ENCODE measurements around the gene TARBP2. TPM values are rescaled to one million over a fixed set of nuclear protein-coding genes. Genes with fewer than 3 reads are reported as not detected.

The TARBP2 gene
- total and polyA plus RNA-seq, 2 donors from 2014 or later: 32.5 to 36.3 TPM

DNA sequence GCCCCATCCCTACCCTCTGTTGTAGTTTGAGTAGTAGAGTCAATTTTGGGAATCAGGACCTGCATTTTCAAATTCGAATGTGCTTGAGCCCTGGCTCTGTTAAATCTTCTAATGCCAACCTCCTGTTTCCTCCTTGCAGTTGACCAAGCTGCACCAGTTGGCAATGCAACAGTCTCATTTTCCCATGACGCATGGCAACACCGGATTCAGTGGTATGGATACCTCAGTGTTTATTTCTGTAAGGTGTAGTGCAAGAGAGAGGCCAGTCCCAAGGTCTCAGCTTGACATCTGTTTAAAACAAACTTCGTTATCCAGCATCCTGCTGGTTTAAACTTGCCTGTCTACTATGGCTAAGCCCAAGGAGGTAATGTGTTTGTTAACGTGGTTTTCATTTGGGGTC, 34.0 kb upstream of the TARBP2 start:
- peaks cover 29 to 90% (median 64%) of the 10 kb centered on the region in 3 donors for H3K36me3 ChIP-seq (ENCODE audit: control insufficient read depth in 2 of 3, insufficient read depth in 3 of 3, low read length in 3 of 3)
- no peak overlapping the region for H3K4me3 ChIP-seq (ENCODE audit: low read length in 3 of 3)

DNA sequence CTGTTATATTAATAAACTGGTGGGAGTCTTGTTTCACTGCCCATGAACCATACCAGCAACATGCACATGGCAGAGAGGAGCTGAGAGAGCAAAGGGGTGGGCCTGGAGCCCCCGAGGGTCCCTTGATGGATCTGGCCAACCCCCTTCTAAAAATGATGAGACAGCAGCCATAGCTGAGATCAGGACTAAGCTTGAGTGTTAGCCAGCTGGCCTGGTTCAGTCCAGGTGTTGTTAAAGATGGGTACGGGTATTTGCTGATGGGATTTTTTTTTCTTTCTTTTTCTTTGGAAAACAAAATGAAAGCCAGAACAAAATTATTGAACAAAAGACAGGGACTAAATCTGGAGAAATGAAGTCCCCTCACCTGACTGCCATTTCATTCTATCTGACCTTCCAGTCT, 33.2 kb upstream of the TARBP2 start:
- H3K4me1 ChIP-seq (ENCODE audit: control insufficient read depth in 2 of 3, insufficient read depth in 2 of 3, low read depth in 1 of 3, low read length in 3 of 3): peaks cover 3 to 15% (median 9%) of the 10 kb centered on the region in 3 donors
- H3K9me3 ChIP-seq (ENCODE audit: control insufficient read depth in 2 of 3, insufficient read depth in 1 of 3, low read length in 3 of 3): no peaks in the 10 kb centered on the region
- no peak overlapping the region for H3K4me3 ChIP-seq (ENCODE audit: low read length in 3 of 3)
- intact Hi-C loops (cut with DNase I): no loop called here
- TF ChIP-seq, protein P1, sequence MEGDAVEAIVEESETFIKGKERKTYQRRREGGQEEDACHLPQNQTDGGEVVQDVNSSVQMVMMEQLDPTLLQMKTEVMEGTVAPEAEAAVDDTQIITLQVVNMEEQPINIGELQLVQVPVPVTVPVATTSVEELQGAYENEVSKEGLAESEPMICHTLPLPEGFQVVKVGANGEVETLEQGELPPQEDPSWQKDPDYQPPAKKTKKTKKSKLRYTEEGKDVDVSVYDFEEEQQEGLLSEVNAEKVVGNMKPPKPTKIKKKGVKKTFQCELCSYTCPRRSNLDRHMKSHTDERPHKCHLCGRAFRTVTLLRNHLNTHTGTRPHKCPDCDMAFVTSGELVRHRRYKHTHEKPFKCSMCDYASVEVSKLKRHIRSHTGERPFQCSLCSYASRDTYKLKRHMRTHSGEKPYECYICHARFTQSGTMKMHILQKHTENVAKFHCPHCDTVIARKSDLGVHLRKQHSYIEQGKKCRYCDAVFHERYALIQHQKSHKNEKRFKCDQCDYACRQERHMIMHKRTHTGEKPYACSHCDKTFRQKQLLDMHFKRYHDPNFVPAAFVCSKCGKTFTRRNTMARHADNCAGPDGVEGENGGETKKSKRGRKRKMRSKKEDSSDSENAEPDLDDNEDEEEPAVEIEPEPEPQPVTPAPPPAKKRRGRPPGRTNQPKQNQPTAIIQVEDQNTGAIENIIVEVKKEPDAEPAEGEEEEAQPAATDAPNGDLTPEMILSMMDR (IDR thresholded peaks at IDR 0.05; ENCODE audit: borderline replicate concordance, extremely low read depth, insufficient read depth): no peak
- H3K9ac ChIP-seq (ENCODE audit: low read length in 3 of 3): no peak overlapping the region
- FAIRE-seq (no peak), DNase-seq (no peak)
- H3K36me3 ChIP-seq (ENCODE audit: control insufficient read depth in 2 of 3, insufficient read depth in 3 of 3, low read length in 3 of 3): peaks cover 33 to 90% (median 63%) of the 10 kb centered on the region in 3 donors
- no peak overlapping the region for H3K27ac ChIP-seq (ENCODE audit: low read depth in 2 of 2, low read length in 2 of 2)
- no peaks in the 10 kb centered on the region for H3K27me3 ChIP-seq (ENCODE audit: control insufficient read depth, insufficient read depth, low read length)

More for the DNA sequence above, 34.0 kb upstream of the TARBP2 start:
- DNase-seq (no peak), FAIRE-seq (no peak)
- H3K4me1 ChIP-seq (ENCODE audit: control insufficient read depth in 2 of 3, insufficient read depth in 2 of 3, low read depth in 1 of 3, low read length in 3 of 3): peaks cover under 1 to 14% (median 9%) of the 10 kb centered on the region in 3 donors
- no peaks in the 10 kb centered on the region for H3K9me3 ChIP-seq (ENCODE audit: control insufficient read depth in 2 of 3, insufficient read depth in 1 of 3, low read length in 3 of 3)
- TF ChIP-seq, protein P1 (IDR thresholded peaks at IDR 0.05; ENCODE audit: borderline replicate concordance, extremely low read depth, insufficient read depth): no peak
- intact Hi-C loops (cut with DNase I): no loop called here
- no peak overlapping the region for H3K9ac ChIP-seq (ENCODE audit: low read length in 3 of 3)
- no peaks in the 10 kb centered on the region for H3K27me3 ChIP-seq (ENCODE audit: control insufficient read depth, insufficient read depth, low read length)
- H3K27ac ChIP-seq (ENCODE audit: low read depth in 2 of 2, low read length in 2 of 2): no peak overlapping the region

DNA sequence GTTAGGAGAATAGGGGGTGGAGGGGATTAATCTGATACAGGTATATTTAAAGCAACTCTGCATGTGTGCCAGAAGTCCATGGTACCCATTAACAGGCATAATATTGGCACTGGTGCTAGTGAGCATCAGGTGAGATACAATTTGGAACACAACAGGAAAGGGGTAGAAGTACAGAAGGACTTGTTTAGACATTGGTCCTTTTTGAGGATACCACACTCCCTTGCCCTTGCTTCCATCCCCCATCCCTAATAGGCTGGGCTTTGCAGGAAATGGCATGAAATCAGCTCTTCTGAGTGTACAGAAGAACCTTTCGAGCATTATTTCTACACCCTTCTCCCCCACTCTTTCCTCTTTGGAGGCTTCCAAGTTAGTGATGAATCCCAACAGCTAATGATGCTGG, 32.8 kb upstream of the TARBP2 start:
- peaks cover 3 to 15% (median 8%) of the 10 kb centered on the region in 3 donors for H3K4me1 ChIP-seq (ENCODE audit: control insufficient read depth in 2 of 3, insufficient read depth in 2 of 3, low read depth in 1 of 3, low read length in 3 of 3)

More for the DNA sequence above, 32.8 kb upstream of the TARBP2 start:
- Histone ChIP-seq H3K36me3 (ENCODE audit: control insufficient read depth in 2 of 3, insufficient read depth in 3 of 3, low read length in 3 of 3) (peaks cover 31 to 89% (median 59%) of the 10 kb centered on the region in 3 donors), H3K27me3 (ENCODE audit: control insufficient read depth, insufficient read depth, low read length) (no peaks in the 10 kb centered on the region), H3K27ac (ENCODE audit: low read depth in 2 of 2, low read length in 2 of 2) (no peak overlapping the region), H3K4me3 (ENCODE audit: low read length in 3 of 3) (no peak overlapping the region), H3K9me3 (ENCODE audit: control insufficient read depth in 2 of 3, insufficient read depth in 1 of 3, low read length in 3 of 3) (no peaks in the 10 kb centered on the region), H3K9ac (ENCODE audit: low read length in 3 of 3) (no peak overlapping the region)
- intact Hi-C loops (cut with DNase I): no loop called here
- FAIRE-seq (no peak), DNase-seq (no peak)
- TF ChIP-seq, protein P1 (IDR thresholded peaks at IDR 0.05; ENCODE audit: borderline replicate concordance, extremely low read depth, insufficient read depth): no peak
